ENCODE results near the gene PTP4A2.
"Not testable (repeated sequence)": the region's sequence is repeated elsewhere in the genome, so short reads cannot be mapped to it uniquely, and the experiment has no call there.

Gene PTP4A2

GRCh38 chr1:31949862-31950261, 11.7 kb upstream of the PTP4A2 start:
- no peak for DNase-seq (ENCODE audit: low spot score)

GRCh38 chr1:31945677-31946076, 7.5 kb upstream of the PTP4A2 start:
- not testable (repeated sequence) for DNase-seq (ENCODE audit: low spot score)

DNA sequence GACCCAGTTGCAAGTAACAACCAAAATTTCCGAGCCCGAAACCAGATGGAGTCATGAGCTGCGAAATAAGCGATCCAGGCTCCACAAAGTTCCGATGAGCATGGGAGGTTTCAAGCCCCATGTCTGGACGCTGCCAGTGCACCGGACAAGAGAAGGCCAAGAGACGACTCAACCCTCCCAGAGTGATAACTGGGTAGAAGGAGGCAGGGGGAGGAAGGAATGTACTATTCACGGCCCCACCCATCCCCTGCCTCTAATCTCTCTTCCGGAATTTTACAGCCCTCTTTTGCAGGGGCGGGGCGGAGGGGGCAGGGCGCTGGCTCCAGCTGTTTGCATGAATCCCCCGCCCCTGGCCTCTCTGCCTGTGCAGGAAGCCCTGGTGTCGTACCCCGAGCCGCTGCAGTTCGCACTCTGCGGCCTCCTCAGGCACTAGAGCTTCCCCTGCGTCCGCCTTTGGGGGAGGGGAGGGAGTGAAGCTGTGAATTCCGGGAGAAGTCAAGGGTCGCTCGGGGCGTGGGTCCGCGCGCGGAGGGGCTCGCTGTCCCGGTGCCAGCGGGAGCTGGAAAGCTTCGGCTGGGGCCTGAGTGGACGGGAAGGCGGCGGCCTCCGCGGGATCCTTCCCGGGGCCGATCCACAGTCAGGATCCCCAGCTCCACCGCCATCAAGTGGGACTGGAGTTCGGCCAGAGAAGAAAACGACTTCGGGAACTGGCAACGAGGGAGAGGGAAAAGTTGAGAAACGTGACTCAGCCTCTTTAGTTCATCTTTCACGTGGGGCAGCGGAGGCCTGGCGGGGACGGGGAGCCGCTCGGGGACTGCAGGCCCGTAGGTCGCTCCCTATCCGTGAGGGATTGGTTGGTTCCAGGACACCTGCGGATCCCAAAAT, 6.3 kb upstream of the PTP4A2 start:
- peak; percentile 94 for DNase-seq (ENCODE audit: low spot score)

DNA sequence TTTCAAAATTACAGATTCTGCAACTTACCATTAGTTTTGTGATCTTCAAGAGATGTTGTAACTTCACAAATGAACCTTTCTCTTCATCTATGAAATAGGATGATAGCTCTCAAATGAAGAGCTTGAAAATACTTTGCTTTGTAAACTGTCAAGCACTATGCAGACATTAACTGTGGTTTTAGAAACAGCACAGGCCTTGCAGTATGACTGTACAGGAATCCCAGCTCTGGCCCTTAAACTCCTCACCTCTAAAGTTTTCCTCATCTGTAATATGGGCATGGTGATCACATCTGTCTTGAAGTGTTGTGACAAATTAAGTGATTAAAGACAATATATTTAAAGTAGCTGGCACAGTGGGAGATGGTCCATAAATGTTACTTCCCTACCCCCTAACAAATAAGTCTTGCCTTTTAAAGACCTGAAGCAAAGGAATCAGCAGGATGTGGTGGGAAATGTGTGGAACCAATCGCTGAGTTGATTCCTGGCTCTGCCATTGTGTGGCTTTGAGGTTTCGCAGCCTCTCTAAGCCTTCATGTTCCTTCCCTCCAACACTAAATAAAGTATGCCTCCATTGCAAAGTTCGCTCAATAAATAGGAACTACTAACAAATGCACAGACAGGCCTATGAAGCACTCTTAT, 5.5 kb upstream of the PTP4A2 start:
- no peak for DNase-seq (ENCODE audit: low spot score)

GRCh38 chr1:31942061-31942460, 3.9 kb upstream of the PTP4A2 start:
- not testable (repeated sequence) for DNase-seq (ENCODE audit: low spot score)

DNA sequence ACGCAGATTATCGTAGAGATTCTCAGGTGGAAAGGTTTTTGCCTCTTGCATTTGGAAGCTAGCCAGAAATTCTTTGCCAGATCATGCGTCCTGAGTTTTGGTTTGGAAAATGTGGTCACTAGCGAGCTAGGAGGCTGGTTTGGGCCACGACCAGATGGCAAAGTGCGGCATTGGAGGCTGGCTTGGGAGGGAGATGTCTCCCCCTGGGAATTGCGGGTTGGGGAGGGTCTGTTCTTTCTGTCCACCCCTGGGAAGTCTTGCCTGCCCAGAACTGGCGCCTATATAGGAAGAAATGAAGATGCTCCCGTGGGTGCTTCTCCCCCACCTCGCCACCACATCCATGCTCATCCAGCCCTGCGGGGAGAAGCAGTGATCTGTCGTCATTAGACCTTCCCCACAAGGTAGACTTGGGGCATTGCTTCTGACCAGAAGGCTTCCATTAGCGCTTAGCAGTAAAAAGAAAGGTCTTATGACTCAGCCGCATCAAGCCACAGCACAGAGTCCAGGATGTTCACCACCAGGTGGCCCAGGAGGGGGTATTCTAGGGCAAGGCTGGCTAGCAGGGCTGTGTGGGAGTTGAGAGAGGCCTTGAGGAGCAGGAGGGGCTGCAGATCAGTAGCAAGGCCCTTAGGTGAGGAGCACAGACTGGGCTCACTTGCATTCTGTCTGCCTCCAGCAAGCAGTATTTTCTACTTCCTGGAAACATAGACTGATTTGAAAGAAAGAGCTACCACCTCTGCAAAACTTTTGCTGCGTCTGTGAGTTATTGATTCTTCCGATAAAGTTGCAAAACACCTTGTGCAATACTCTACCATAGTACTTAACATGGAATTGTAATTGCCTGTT, 1.5 kb upstream of the PTP4A2 start:
- DNase-seq (ENCODE audit: low spot score), result no peak

DNA sequence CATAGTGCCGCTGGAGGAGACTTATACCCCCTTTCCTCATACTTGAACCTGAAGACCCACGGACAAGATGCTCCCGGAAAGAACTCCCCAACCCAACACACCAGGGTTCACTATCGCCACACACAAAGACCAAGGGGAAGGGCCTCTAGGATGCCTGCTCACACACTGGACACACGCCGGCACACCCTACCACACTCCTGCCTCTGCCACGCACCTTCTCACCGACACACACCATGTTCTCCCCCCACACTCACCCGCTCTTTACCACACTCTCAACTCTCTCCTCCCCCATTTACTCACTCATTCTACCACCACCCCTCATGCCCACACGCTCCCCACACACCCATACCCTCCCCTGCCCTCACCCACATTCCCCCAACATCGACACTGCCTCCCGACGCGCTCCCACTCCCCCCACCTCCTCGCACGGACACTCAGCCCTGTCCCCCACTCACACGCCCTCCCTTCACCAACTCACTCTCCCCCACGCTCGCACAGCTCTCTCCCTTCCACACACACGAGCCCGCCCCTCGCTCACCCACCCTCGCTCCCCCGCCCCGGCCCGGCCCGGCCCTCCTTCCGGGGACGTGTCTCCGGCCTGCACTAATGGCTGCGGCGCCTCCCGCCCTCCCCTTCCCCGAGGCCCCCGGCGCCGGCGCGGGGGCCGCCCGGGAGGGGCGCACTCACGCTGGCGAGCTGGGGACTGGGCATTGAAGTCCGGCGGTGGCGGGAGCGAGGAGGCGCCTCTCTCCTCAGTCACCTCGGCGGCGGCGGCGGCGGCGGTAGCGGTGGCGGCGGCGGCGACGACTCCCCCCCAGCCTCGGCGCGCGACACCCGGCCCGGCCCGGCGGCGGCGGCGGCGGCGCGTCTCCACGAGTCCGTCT, 626 bp downstream of the PTP4A2 start:
- DNase-seq (ENCODE audit: low spot score), result peak; percentile 91

DNA sequence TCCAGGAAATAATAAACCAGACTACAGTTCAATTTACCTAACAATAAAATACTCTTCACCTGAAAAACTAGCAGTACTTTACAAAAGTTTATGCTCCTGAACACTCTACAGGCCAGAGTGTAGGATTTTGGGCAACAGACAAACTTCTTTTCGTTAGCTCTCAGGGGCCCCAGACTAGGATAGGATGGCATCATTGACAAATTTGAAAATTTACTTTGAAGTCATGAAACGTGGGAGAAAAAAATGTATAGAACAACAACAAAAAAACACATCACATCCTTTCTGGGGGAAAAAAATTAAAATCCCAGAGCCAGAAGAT, 1.2 kb downstream of the PTP4A2 start:
- no peak for DNase-seq (ENCODE audit: low spot score)

- DNase-seq (ENCODE audit: low spot score), result no peak
Observed at GRCh38 chr1:31936278-31936980, 1.7 kb downstream of the PTP4A2 start.

- DNase-seq (ENCODE audit: low spot score), result no peak
Observed at GRCh38 chr1:31934706-31935629, 3.2 kb downstream of the PTP4A2 start.

DNA sequence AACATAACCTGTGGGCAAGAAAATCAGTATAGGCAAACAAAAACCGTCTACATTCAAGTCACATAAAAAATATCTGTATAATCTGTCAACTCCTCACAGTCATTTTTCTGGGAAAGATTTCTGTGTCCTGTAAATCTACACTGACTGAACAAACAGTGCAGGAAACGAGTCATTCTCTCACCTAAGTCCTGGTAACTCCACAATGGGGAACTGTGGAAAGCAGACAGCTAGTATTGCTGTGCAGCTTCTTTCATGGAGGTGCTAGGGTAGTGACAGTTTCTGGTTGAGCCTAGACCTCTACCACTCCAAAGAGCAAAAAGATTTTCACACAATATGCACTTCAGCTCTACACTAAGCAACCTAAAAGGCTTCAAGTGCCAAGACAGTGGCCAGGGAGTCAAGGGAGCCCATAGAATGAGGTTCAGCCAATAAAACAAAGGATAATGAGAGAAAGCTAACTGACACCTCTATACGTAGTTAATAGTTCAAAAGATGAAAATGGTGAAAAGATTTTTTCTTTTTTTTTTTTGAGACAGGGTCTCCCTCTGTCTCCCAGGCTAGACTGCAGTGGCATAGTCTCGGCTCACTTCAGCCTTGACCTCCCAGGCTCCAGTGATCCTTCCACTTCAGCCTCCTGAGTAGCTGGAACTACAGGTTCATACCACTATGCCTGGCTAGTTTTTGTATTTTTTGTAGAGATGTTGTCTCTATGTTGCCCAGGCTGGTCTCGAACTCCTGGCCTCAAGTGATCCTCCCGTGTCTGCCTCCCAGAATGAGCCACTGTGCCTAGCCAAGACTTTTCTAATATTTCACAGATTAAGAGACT, 5.5 kb downstream of the PTP4A2 start:
- DNase-seq (ENCODE audit: low spot score), result no peak

GRCh38 chr1:31931593-31932225, 6.5 kb downstream of the PTP4A2 start:
- no peak for DNase-seq (ENCODE audit: low spot score)

DNA sequence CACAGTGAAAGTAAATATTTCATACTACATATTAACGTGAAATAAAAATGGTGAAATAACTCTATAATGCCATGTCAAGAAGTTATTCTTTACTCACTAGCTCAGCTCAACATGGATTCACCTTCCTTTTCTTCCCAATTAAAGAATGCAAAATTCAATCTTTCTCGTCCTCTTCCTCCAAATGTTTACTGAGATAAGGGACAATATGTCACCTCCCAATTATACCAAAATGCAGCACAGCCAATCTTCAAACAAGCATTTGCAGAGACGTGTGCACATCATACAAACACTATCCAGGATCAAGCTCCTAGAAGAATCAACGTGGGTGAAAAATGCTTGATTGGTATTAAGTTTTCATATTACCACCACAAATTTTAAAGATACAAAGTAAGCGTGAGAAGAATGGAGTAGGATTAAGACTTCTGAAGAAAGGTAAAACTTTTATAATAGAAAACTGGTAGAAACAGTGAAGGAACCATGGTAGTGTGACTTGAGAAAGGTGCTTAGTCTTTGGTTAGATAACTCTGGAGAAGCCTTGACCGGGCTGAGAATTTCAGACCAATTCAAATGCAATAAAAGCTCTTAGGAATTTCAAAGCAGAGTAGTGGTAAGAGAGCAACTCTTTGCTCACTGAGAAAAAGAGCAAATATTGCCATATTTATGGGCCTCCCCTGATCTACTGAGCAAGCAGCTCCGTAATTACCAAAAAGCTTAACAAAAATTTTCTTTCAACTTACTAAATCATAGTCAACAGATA, 7.2 kb downstream of the PTP4A2 start:
- no peak for DNase-seq (ENCODE audit: low spot score)

- no peak for DNase-seq (ENCODE audit: low spot score)
Observed at GRCh38 chr1:31927661-31927980, 10.5 kb downstream of the PTP4A2 start.

- DNase-seq (ENCODE audit: low spot score), result no peak
Observed at GRCh38 chr1:31926853-31927660, 11.1 kb downstream of the PTP4A2 start.

DNA sequence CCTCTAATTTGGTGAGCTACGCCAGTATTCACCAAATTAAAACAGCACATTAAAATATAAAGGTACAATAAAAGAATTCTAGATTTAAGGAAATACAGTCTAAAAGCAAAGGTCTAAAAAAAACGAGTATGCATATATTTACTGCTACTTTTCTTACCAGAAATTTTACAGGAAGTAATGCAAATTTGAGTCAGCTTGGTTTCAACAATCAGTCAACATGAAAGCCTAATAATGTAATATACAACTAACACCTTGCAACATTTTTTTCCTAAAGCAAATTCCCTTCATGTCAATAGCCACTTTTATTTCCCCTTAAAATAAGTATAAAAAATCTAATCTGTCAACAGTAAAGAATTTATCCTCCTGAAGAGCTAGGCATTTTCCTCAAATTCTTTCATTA, 11.9 kb downstream of the PTP4A2 start:
- DNase-seq (ENCODE audit: low spot score), result no peak

- not testable (repeated sequence) for DNase-seq (ENCODE audit: low spot score)
Observed at GRCh38 chr1:31925824-31926223, 12.3 kb downstream of the PTP4A2 start.
